ENCODE data around the gene OAS1. TPM values are rescaled to one million over a fixed set of nuclear protein-coding genes. Genes with fewer than 3 reads are reported as not detected.

OAS1 gene
- total RNA-seq, 1 experiment from 2014 or later: 10.2 TPM

- Histone ChIP-seq H3K9me2 (replicated peaks; ENCODE audit: low read length) (no peaks in the 10 kb centered on the region), H4K20me1 (ENCODE audit: low read length) (no peaks in the 10 kb centered on the region), H3K79me2 (ENCODE audit: low read length) (no peaks in the 10 kb centered on the region), H2AFZ (ENCODE audit: low read length) (no peak overlapping the region), H3K4me1 (ENCODE audit: insufficient read depth, low read length) (peaks cover 8% of the 10 kb centered on the region; the same call in 1 of the 2 replicates), H3K36me3 (ENCODE audit: low read depth, low read length) (no peaks in the 10 kb centered on the region), H3K9me3 (ENCODE audit: low read length) (no peaks in the 10 kb centered on the region), H3F3A (ENCODE audit: low read length, unreplicated experiment) (no peaks in the 10 kb centered on the region), H3K27ac (ENCODE audit: low read length) (no peak overlapping the region), H3K27me3 (ENCODE audit: low read length) (peaks cover 49% of the 10 kb centered on the region), H3K9ac (ENCODE audit: low read length) (no peak overlapping the region), H3K4me3 (ENCODE audit: low read length) (no peak overlapping the region), H3K4me2 (ENCODE audit: low read length) (no peak overlapping the region)
- TF ChIP-seq EZH2 (IDR thresholded peaks at IDR 0.05; ENCODE audit: low read length, unreplicated experiment) (no peak), CTCF (conservative IDR thresholded peaks at IDR 0.05; ENCODE audit: low read depth, low read length) (no peak), EZH2phosphoT487 (IDR thresholded peaks at IDR 0.05; ENCODE audit: borderline replicate concordance, low read length) (no peak)
- no TSS peak for BruUV-seq (replicated peaks)
- ChIA-PET POLR2A (ENCODE audit: unreplicated experiment) (no interaction called here), CTCF (no interaction called here)
- ATAC-seq (no peak), DNase-seq (no peak)
- intact Hi-C loops (cut with micrococcal nuclease): no loop called here
These were observed 8.4 kb upstream of the OAS1 start for GRCh38 chr12:112898380-112898779.

- CTCF ChIA-PET: interaction anchor here (0.6 to 1.4 kb wide), 4 partner anchors 39 to 165 kb away, joined by 3 to 24 read pairs (median 5); no protein-coding TSS in a partner anchor
- Histone ChIP-seq H3F3A (ENCODE audit: low read length, unreplicated experiment) (no peaks in the 10 kb centered on the region), H3K4me2 (ENCODE audit: low read length) (no peak overlapping the region), H3K79me2 (ENCODE audit: low read length) (no peaks in the 10 kb centered on the region), H3K9me3 (ENCODE audit: low read length) (no peaks in the 10 kb centered on the region), H3K4me3 (ENCODE audit: low read length) (no peak overlapping the region), H3K36me3 (ENCODE audit: low read depth, low read length) (no peaks in the 10 kb centered on the region), H3K9ac (ENCODE audit: low read length) (no peak overlapping the region), H4K20me1 (ENCODE audit: low read length) (no peaks in the 10 kb centered on the region), H3K4me1 (ENCODE audit: insufficient read depth, low read length) (peaks cover 27% of the 10 kb centered on the region), H2AFZ (ENCODE audit: low read length) (no peak overlapping the region), H3K27ac (ENCODE audit: low read length) (no peak overlapping the region), H3K9me2 (replicated peaks; ENCODE audit: low read length) (no peaks in the 10 kb centered on the region), H3K27me3 (ENCODE audit: low read length) (peaks cover 35% of the 10 kb centered on the region)
- TF ChIP-seq CTCF (conservative IDR thresholded peaks at IDR 0.05; ENCODE audit: low read depth, low read length) (peak; percentile 83), EZH2 (IDR thresholded peaks at IDR 0.05; ENCODE audit: low read length, unreplicated experiment) (no peak)
- DNase-seq: peak; percentile 74
- peak; percentile 31 for ATAC-seq
- POLR2A ChIA-PET (ENCODE audit: unreplicated experiment): interaction anchor here (0.9 kb wide), 1 partner anchor 78 kb away, joined by 21 read pairs; the partner anchor contains the start of gene OAS2
- no TSS peak for BruUV-seq (replicated peaks)
- intact Hi-C loops (cut with micrococcal nuclease): loop anchor here (1.0 kb wide), 3 partner anchors 38 to 131 kb away; partner anchors contain the start of genes OAS2 and OAS3
These were observed 6.2 kb upstream of the OAS1 start for GRCh38 chr12:112900298-112901145.

- no peak overlapping the region for H3K9ac ChIP-seq (ENCODE audit: low read length)
- CTCF ChIA-PET: interaction anchor here (1.4 kb wide), 1 partner anchor 92 kb away, joined by 24 read pairs; no protein-coding TSS in a partner anchor
- intact Hi-C loops (cut with micrococcal nuclease): no loop called here
- H2AFZ ChIP-seq (ENCODE audit: low read length): no peak overlapping the region
- no peak for ATAC-seq
- H3K9me3 ChIP-seq (ENCODE audit: low read length): no peaks in the 10 kb centered on the region
- H3K4me1 ChIP-seq (ENCODE audit: insufficient read depth, low read length): peaks cover 35% of the 10 kb centered on the region
- H3K4me2 ChIP-seq (ENCODE audit: low read length): no peak overlapping the region
- H3K4me3 ChIP-seq (ENCODE audit: low read length): no peak overlapping the region
- BruUV-seq (replicated peaks): no TSS peak
- H3K36me3 ChIP-seq (ENCODE audit: low read depth, low read length): no peaks in the 10 kb centered on the region
- no peaks in the 10 kb centered on the region for H3F3A ChIP-seq (ENCODE audit: low read length, unreplicated experiment)
- H3K27me3 ChIP-seq (ENCODE audit: low read length): peaks cover 28% of the 10 kb centered on the region
- POLR2A ChIA-PET (ENCODE audit: unreplicated experiment): no interaction called here
- H3K9me2 ChIP-seq (replicated peaks; ENCODE audit: low read length): no peaks in the 10 kb centered on the region
- TF ChIP-seq EZH2 (IDR thresholded peaks at IDR 0.05; ENCODE audit: low read length, unreplicated experiment) (no peak), CTCF (conservative IDR thresholded peaks at IDR 0.05; ENCODE audit: low read depth, low read length) (no peak)
- H3K79me2 ChIP-seq (ENCODE audit: low read length): no peaks in the 10 kb centered on the region
- H3K27ac ChIP-seq (ENCODE audit: low read length): no peak overlapping the region
- DNase-seq: peak; percentile 28
- no peaks in the 10 kb centered on the region for H4K20me1 ChIP-seq (ENCODE audit: low read length)
These were observed 5.5 kb upstream of the OAS1 start for GRCh38 chr12:112901271-112901670.

Measured in PC-3 (cell line).